T-helper 9 cell (primary cell): ENCODE results near the gene RIMS1.

Experiments used
- DNase-seq: peaks from one replicate; pipeline ENCODE4 v3.0.0-alpha.2; 2020

The RIMS1 gene

DNA sequence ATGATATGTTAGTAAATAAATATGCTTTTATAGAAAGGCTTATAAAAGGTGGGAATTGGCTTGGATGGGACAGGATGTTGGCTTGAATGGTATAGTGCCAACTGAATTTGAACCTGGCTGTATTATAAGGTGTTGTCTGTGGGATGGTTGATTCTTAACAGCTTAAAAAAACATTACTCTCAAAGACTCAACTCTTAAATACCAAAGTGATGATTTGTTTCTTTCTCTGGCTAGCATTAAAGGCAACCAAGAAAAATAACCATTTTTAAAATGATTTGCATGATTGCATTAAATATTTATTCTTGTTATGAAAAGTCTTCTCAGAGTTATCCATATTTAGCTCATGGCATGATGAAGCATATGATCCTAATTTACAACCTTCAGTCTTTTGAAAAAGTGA is 216.2 kb downstream of the RIMS1 start:
- DNase-seq = no peak

DNA sequence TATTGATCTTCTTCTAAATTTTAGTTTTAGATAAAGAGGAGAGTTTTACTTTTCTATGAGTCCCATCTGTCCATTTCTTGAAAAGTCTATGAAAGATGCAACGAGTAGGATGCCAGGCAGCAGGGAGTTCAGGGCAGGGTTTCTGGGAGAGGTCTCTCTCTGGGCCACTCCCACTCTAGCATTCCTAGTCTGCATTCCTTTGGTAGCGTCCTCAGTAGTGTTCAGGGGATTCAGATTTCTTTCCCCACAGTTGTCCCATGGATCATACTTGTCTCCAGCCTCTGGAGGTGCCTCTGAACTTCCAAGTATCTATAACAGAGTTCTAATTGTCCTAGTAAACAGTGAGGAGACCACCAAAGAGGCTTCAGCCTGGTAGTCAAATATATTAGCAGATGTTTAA is 225.3 kb downstream of the RIMS1 start:
- no peak for DNase-seq

GRCh38 chr6:72130327-72130726 is 244.0 kb downstream of the RIMS1 start:
- no peak for DNase-seq

- no peak for DNase-seq
These were observed 246.1 kb downstream of the RIMS1 start for GRCh38 chr6:72132427-72132826.

DNA sequence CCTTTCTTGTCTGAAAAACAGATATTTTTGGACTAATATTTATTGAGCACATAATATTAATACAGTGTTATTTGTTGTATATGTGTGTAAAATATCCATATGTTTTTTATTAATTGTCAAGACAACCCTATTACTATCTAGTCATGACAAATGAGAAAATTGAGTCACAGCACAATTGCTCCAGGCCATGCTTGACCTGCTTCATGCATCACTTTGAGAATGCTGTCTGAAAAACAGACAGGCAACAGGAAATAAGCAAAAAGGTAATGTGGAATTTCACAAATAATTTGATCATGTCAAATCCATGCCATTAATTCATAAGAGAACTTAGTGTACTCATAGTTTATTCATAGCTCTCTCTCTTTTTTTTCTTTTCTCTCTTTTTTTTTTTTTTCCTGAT is 246.5 kb downstream of the RIMS1 start:
- no peak for DNase-seq

GRCh38 chr6:72133324-72133723 is 247.0 kb downstream of the RIMS1 start:
- DNase-seq = no peak

DNA sequence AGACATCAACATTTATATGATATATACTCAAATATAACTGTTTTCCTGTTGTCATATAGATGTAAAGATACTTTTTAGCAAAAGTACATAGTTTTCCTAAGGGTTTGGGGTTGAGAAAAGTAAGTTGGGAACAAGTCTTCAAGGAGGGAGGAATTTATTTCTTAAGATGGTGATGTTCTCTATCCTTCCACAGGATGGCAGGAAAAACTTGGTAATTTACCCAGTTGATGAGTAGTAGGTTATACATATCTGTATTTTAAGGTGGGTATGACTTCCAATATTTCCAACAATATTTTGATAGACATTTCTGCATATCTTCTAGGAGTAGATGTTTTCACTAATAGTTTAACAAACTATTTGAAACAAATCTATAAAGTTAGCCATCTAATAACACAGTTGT is 254.4 kb downstream of the RIMS1 start:
- no peak for DNase-seq

DNA sequence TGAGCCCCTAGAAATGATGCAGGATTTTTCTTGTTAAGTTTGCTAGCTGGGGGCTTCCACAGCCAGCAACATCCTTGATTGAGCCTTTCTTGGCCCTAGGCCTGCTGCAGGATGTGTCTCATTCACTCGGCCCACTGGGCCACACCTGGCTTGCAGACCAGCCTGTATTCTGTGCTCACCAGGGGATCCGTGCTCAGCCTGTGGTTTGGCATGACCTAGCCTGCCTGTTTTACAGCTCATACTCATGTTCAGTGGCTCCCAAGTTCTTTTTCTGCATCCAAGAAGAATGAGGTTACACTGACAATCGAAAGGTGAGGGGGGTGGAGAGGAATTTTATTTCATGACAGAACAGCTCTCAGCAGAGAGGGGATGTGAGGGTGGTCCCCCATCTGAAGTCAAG is 263.4 kb downstream of the RIMS1 start:
- no peak for DNase-seq

DNA sequence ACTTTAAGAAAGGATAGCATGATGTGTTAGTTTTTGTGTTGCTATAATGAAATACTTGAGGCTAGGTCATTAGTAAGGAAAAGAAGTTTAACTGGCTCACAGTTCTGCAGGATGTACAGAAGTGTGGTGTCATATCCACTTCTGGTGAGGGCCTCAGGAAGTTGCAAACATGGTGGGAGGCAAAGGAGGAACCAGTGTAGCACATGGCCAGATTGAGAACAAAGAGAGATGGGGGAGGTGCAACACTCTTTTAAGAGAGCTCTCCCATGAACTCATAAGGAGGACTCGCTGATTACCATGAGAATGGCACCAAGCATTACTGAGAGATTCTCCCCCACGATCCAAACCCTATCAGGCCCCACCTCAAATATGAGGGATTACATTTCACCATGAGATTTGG is 265.4 kb downstream of the RIMS1 start:
- no peak for DNase-seq

DNA sequence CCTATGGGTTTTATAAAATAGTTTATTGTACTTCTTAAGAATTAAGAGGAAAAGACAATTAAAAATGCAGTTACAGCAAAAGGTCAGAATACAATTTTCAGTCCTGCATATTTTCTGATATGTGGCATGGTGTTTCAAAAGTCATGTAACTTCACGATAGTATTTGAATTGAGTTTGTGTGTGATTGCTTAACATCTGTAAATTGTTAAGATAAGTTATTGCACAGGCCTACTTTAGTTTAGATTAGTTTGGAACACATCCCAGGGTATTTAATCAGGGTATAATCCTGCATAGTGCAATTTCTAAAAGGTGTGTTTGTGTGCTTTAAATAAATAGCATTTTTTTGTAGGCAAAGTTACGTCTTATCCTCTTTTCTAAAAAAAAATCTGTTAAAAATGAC is 289.6 kb downstream of the RIMS1 start:
- no peak for DNase-seq

- DNase-seq = no peak
These were observed 296.2 kb downstream of the RIMS1 start for GRCh38 chr6:72182337-72183246.

DNA sequence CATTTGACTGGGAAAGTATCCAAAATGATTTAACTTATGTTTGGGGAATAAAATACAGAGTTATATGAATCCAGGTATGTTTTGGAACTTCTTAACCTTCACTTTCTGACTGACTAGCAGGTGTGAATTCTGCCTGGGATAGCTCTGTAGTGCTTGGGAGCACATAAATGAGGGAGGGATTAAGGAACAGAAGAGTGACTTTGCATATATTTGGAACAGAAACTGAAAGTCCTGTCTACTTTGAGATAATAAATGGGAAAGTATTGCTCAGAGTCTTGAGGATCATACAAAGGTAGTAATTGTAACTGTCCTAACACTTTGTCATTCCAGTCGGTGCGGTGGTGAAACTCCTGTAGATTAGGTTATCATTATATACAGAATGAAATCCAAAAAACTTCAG is 317.6 kb downstream of the RIMS1 start:
- DNase-seq = no peak

GRCh38 chr6:72205500-72205899 is 319.1 kb downstream of the RIMS1 start:
- no peak for DNase-seq

GRCh38 chr6:72206606-72207005 is 320.3 kb downstream of the RIMS1 start:
- no peak for DNase-seq

- no peak for DNase-seq
These were observed 326.3 kb downstream of the RIMS1 start for GRCh38 chr6:72212686-72213085.

GRCh38 chr6:72213654-72214053 is 327.3 kb downstream of the RIMS1 start:
- DNase-seq = no peak

DNA sequence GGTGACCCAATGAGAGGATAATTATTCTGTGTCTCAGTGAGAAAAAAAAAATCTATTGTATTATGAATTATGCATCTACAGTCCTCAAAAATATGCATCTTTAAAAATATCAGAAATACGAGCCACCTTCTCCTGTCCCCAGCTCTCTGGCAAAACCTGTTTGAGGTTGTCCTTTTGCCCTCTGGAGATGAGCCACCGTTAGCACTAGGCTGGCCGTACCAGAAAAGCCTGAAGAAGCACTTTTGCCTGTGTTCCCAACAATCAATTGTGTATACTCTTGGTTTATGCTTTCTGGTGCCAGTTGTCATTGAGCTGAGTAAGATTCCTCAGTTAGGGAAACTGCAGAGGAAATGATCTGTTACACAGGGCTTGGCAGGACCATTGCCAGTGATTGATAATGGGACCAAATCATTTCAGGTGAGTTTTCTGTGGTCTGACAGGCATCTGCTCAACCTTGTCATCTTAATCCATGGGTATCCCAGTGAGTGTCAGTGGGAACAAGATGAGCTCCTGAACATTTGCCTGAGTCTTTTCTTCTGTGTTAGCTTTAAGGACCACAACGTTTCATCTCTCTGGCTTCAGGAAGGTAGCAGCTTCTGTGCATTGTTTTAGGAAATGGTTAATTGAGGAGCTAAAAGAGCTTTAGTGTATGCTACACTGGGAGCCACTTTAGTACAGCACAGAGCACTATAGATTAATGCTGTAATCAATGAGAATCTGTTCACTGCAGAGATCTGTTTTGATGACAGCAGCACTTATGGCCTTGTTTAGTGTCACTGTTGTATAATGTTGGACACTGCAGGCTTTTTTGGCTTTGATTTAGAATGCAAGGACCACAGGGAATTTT is 330.1 kb downstream of the RIMS1 start:
- no peak for DNase-seq

DNA sequence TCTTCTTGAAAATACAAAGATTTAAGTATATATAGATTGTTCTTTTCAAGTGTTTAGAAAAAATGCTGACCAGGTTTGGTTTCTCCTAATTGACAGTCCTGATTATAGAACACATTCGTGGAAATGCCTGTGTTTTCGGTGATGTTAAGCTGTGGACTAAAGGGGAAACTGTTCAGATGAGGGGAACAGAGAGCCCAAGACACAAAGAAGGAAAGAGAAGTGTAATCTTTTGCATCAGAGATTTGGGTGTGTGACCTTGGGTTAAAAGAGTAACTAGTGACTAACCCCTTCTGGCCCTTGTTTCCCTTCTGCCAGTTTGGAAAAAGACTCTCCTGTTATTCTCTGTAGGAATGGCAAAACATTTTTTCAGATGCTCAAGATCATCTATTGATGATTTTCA is 331.3 kb downstream of the RIMS1 start:
- DNase-seq = no peak

DNA sequence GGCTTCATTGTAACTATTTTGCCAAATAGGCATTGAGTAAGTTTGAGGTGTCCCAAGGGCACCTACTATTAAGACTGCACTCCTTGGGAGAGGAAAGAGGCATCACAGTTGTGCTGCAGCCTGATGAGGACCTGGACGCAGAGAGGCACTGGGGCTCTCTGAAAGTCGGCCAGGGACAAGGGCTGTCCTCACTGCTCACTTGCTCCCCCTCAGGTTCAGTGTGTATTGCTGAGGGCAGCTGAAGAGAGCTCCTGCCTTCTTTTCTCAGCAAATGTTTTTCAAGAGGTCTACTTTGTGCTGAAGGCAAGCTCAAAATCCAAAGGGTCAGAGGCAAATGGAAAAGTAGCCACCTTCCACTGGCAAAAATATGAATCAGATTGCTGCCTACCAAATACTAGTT is 331.8 kb downstream of the RIMS1 start:
- no peak for DNase-seq

DNA sequence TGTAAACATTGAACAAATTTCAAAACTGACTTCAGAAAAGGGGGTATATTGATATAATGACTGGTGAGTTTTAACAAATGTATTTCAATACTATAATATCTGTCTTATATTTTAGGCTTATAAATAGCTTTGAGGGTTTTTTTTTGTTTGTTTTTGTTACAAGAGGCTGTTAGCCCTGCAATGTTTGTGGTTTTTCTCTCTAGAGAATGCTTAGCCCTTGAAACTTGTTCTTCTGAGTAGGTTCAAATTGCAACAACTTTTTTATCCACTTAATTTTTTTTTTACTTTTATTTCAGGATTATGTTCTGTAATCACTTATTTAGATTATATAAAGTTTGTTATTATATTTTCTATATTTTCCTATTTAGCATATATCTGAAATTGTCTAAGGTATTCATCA is 333.2 kb downstream of the RIMS1 start:
- no peak for DNase-seq

DNA sequence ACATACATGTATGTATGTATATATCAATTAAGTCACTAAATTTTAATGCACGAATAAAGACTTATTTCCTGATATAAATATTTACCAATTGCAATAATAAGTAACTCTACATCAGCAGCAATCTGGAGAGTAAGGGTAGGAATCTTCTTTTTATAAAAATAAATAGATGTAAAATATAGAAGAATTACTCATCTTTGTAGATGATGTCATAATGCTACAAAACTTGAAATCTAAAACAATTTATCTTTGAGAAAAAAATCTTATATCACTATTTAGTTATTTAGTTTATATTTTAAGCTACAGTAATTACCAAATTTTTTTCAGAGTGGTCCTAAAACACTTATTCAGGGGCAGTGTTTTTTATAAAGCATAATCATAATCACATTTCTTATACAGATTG is 351.7 kb downstream of the RIMS1 start:
- no peak for DNase-seq

DNA sequence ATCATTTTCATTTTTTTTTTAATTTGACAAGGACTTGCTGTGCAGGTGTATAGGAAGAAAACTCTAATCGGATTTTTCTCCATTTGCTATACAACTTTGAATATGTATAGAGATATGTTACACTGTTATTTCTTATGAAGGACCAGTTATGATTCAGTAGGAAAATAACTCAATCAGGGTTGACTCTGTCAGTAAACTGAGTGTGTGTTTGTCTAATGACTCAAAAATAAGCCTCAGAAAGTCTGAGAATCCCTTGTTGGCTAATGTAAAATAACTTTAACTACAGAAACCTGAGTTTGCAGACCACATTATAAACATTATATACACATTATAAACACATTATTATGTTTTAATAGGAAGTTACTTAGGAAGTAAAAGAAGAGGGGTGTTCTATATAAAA is 352.6 kb downstream of the RIMS1 start:
- DNase-seq = no peak

DNA sequence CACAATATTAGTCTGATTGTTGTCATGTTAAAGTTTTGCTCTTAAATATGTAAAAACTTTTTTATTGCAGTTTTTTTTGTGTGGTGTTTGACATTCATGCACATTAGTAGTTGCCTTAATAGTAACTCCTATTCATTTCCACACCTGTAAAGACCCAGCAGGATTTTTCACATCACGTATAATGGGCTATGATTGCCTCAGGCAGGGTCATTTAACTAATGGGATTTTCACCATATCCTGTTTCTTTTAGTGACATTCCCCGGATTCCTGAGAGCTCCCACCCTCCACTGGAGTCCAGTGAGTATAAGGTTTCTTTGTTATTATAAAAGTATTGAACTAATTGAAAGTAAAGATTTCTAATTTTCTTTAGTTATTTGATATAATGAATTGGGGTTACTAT is 359.2 kb downstream of the RIMS1 start:
- no peak for DNase-seq

DNA sequence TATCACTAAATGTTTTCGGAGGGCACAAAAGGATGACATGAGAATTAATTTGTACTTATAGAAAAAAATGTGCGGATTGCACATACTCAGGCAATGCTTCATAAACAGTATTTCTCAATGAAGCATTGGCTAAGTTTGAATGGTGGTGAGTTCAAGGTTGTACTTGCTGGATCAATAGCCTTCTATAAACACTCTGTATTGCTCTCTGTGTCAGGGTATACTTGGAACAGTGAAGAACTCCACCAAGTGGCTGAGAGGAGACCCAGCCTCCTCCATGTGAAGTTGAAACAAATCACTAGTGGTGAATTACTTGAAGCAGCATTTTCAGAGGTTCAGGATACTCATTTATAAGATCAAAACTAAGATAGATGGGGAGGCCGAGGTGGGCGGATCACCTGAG is 360.6 kb downstream of the RIMS1 start:
- DNase-seq = no peak
